HG02759 (cell line): Measurements from ENCODE around the gene NPY4R.
"Not testable (repeated sequence)": the region's sequence is repeated elsewhere in the genome, so short reads cannot be mapped to it uniquely, and the experiment has no call there.

Experiments
- ATAC-seq: cut with Tn5 transposase; IDR thresholded peaks from one replicate; pipeline ENCODE4 v1.9.1; 2021; ENCODE audit warnings: mild to moderate bottlenecking, moderate library complexity; ENCODE audit not compliant: unreplicated experiment

The NPY4R gene

DNA sequence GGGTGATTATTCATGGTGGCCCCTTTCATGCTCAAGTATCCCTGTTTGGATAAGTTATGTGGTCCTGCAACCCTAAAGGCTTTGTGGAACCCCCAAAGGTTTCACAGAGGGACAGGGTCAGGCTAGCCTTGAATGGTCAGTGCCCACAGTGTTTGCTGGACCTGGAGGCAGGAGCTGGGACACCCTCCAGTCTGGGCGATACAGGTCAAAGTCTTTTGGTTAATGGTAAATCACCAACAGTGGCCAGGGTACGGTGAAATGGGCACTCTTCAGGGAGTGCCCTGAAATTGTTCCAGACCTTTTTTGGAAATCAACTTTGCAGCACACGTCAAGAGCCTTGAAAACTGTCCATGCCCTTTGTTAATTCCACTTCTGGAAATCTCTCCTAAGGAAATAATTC lies 8.7 kb downstream of the NPY4R start:
- not testable (repeated sequence) for ATAC-seq

DNA sequence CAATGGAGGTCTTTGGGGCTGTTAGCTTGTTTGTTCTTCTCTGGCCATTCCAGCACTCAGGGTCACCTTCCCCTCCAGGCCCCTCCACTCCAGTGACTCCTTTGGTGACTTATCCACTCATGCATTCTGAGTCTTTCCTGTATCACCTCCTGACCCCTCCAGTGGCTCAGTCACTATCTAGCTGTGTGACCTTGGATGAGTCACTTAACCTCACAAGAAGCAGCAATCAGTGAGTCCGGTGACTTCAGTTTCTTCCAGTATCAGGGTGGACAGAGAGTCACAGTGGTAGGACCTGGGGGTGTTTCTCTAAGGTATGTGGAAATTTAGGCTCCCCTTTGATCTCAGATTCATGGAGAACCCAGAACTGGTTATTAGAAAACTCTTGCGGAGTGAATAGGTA lies 9.8 kb downstream of the NPY4R start:
- not testable (repeated sequence) for ATAC-seq

DNA sequence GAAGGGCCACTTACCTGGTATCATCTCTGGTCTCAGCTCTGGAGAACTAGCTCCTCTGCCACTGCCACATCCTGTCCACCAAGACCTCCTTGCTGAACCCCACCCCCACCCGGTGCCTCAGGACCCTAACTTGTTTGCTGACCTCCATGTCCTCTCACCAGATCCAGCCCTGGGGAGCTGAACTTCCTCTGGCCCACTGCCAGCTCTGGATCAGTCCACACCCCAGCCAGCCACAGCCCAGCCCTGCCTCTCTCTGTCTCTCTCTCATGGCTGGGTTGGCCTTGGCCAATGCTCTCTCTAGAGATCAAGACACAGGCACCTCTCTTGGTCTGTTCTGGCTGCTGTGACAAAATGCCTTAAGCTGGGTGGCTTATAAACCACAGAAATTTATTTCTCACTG lies 14.4 kb downstream of the NPY4R start:
- ATAC-seq: not testable (repeated sequence)

DNA sequence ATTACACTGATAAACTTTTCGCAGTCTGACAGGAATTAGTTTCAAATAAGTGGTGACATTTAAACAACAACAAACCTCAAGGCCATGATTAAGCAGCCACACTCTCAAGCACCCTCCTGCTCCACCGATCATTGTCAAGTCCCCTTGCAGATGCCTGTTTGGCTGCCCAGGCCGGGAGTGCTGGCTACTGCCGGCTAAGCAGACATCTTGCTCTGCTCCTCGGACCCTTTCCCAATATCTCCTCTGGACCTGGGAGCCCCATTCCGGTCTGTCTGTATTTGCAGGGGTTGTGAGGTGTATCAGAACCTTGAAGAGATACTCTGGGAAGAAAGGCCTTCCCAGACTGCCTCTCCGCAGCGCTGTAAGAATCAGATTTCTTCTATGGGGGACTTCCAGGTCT lies 14.9 kb downstream of the NPY4R start:
- ATAC-seq: not testable (repeated sequence)

DNA sequence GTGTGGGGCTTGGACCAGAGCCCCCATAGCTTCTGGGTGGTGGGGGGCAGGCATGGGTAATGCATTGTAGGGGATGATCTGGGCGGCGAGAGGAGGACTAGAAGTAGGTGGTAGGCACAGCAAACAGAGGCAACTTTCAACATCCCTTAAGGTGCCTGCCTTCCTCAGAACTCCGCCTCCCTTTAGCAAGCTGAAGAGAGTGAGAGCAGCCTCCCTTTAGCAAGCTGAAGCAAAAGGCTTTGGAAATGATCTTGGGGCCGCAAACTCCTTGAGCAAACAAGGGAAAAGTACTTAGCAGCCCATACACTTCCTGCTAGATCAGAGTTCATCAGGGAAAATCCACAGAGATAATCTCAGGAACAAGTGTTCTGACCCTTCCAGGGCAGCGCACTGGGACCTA lies 18.3 kb downstream of the NPY4R start:
- not testable (repeated sequence) for ATAC-seq

DNA sequence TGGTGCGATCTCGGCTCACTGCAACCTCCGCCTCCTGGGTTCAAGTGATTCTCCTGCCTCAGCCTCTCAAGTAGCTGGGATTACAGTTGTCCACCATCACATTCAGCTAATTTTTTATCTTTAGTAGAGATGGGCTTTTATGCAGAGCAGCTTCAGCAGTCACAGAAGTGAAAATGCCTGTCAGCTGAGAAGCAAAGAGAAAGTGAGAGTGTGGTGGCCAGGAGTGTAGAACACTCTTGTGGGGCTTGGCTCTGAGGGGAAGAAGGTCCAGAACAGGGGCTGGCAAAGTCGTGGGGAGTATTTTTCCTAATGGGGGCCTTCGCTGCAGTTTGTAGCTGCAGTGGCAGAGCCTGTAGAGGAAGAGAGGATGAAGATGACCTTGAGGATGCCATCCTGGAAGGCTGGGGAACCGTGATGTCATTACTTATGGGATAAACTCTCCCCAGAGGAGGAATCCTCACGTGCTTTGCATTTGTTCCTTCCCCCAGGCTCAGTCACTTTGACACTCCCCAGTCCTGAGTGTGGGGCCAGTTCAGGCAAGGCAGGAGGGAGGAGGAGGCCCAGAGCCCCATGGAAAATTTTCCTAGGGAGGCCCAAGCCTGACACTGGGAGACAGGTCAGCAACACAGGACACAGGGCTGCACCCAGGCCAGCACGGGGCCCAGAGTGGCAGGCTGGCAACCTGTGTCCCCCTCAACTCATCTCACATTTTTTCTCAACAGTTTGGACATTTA lies 20.2 kb downstream of the NPY4R start:
- not testable (repeated sequence) for ATAC-seq

DNA sequence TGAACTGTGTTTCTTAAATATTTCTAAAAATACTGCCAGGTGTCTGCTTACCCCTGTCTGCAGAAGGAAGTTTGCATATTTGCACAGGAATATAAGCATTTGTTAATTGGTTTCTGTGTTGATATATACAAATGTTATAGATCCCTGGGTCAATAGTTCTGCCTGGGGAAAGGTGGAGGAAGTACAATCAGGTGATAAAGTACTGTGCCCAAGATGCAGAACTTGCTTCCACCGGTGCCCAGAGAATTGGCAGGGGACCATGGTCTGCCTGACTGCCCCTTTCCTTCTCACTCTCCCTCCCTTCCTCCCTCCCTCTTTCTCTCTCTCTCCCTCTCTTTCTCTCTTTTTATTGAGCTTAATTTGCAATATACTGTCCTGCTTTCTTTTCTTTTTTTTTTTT lies 22.3 kb downstream of the NPY4R start:
- not testable (repeated sequence) for ATAC-seq

DNA sequence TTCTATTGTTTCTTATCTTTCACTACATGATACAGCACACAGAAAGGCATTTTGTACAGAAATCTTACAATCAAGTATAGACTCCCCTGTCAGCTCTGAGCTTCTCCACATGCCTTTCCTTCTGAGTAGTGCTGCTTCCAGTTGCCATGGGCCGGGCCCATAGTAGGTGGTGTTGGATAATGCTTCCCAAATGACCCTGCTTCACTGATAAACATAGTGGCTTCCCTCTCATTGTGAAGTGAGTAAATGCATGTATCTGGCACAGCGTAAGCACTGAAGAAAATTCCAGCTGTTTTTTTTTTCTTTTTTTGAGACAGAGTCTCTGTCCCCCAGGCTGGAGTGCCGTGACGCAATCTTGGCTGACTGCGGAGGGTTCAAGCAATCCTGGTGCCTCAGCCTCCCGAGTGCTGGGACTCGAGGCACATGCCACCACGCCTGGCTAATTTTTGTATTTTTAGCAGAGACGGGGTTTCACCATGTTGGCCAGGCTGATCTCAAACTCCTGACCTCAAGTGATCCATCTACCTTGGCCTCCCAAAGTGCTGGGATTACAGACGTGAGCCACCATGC lies 23.0 kb downstream of the NPY4R start:
- not testable (repeated sequence) for ATAC-seq

DNA sequence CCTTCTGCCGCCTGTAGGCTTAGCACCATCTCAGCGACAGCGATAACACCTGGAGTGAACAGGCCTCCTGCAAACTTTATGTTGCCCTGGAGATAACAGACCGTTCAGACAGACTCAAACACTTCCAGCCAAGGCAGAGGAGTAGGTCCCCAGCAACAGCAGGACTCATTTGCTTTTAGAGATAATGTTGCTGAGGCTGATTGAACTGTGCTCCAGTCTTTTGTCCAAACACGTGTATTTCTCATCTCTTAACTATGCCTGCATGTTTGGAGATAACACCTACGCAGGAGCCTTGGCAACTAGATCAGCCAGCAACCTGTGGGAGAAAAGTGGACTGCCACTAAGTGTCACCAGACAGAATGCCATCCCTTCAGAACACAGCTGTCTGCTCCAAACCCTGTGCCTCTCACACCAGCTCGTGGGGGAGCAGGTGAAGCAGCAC lies 23.9 kb downstream of the NPY4R start:
- not testable (repeated sequence) for ATAC-seq

DNA sequence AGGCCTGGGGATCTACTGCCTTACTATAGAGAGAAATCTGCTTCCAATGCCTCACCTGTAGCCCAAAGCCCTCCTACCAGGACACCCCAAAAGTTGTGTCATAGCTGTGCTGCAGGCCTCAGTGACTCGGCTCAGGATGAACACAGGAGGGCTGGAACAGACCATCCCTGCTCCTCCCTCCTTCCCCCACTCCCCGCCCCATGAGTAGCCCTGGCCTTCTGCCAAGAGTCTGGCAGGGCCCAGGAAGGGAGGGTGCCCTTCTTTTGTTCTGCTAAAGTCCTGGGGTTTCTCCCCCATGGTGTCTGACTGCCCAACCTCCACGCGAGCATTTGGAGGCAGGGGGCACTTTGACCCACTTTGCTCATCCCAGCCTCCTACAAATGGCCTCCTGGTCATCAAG lies 24.8 kb downstream of the NPY4R start:
- not testable (repeated sequence) for ATAC-seq

DNA sequence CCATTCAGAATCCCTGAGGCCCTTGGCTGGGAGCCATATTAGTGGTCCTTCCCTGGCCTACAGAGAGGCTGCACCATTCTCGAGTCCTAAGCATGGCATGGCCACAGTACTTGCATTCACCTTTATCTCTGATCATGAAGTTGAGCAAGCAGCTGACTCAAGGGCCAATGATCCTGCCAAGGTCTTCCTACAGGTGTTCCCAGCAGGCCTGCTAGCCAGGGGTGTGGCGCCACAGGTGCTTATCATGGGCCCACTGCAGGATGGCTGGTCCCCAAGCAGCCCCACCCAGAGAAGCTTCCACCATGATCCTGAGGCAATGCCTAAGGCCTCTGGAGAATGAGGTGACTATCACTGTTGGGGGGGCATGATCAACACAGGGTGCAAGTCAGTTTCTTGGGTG lies 42.2 kb downstream of the NPY4R start:
- ATAC-seq: not testable (repeated sequence)

DNA sequence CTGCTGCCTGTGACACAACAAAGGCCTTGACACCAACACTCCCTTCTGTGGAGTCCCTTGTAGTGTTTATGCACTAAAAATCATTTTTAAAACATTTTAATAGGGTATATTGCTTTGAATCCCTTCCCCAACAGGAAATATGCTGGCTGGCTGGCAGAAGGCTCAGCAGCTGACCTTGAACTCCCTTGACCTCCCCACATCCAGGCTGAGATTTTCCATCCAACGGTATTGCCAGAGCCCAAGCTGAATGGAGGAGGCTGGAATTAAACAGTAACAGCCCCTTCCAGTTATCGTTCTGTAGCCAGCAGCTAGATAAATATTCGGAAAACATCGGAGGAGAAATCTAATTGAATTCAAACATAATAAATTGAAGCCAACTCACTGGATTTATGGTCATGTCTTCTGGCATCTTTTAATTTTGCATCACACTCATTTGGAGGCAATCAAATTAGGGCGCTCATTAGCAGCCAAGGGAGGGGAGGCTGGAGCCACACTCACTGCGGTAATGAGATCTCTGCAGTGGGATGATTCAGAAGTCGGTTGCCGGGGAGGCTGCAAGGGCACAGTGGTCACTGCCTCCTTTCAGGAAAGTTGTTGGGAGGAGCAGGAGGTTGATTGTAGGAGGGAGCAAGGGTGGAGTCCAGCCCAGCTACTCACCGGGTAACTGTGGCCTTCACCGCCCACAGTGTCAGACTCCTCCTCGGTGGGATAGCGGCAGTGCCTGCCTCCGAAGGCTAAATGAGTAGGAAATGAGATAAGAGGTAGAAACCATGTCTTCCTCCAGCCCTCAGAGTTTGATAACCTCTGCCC lies 46.0 kb downstream of the NPY4R start:
- ATAC-seq: not testable (repeated sequence)

DNA sequence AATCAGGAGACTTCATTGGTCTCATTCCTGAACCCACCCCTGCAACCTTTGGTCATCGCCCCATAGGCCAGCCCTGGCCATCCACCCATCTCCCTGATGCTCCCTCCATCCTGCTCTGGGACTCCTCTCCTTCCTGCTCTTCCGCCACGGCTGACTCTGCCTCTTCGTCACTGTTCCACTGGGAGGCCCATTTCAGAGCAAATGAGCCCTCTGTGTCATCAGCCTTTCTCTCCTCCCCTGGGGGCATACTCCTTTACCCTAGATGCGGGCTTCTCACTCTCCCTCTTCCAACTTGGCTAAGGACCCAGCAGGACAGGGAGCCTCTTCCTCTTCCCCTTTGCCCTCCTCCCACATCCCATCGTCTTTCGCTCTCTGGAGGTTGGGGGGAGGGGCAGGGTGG lies 47.5 kb downstream of the NPY4R start:
- not testable (repeated sequence) for ATAC-seq

DNA sequence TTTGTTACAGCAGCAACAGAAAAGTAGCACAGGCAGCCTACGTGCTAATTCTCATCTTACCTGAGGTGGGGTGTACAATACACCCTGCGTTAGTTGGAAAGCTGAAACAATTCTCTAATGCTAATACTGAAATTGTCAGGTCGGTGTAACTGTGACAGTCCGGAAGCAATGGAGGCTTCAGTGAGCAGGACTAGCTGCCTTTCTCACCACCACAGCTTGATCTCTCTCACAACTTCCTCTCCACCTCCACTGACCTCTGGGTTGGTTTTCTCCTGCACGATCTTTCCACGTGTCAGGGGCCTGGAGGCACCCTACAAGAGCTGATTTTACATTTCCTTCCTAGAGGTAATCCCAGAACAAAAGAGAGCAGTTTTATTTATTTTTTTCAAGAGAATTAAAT lies 50.5 kb downstream of the NPY4R start:
- ATAC-seq: not testable (repeated sequence)

DNA sequence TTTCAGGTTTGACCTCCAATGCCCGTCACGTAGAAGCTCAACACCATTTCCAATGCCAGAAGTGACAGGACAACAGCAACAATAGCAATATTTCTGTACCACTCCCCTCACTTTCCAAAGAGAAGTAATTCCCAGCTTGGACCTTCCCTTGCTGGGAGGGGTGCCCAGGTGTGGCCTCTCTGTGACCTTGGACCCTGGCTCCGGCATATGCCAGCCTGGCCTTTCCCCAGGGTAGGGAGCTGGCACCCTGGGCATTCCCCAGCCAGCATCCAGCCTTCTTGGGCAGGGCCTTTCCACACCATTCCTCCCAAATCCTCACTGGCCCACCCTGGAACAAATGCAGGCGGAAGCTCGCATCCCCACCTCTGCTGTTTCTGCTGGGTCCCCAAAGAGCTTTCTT lies 53.1 kb downstream of the NPY4R start:
- not testable (repeated sequence) for ATAC-seq

DNA sequence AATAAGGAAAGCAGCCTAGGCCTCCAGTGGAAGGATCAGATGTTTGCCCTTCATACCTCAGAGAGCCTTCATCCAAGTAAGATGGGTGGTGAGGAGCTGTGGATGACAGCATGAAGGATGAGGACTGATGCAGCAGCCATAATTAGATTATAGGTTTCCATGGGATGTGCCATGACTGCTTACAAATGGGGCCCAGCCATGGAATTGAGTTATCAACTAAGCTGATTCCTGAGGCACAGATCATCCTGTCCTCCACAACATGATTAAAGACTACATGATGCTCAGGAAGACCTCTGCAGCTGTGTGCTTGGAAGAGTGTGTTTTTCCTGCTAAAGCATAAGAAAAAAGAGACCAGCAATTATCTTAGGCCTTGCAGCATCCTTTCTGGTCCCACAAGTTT lies 54.6 kb downstream of the NPY4R start:
- ATAC-seq: not testable (repeated sequence)
